ELF-1 (cell line): ENCODE results near the gene WNT7A.

ENCODE experiments used
- DNase-seq: peaks from one replicate; pipeline ENCODE4 v3.0.0-alpha.2; 2016; ENCODE audit warnings: low read depth, low spot score

The WNT7A gene

GRCh38 chr3:13772885-13773745 lies 106.8 kb downstream of the WNT7A start:
- DNase-seq: no peak

DNA sequence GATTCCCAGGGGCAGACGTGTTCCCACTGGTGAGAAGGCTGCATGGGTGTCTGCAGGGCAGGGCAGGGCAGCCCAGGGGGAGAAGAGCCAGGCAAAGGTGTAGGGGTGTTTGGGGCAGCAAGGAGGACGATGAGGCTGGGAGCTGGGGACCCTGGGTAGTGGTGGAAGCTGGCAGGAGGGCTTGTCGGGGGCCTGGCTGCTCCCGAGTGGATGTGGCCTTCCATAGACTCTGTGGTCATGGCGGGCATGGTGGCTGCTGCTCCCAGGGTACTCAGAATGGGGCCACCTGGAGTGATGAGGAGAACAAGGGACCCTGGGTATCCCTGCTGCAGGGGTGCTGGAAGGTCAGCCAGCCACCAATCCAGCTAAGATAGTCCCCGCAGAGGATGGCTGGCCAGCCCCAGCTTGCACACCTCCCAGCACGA lies 107.5 kb downstream of the WNT7A start:
- DNase-seq: no peak

DNA sequence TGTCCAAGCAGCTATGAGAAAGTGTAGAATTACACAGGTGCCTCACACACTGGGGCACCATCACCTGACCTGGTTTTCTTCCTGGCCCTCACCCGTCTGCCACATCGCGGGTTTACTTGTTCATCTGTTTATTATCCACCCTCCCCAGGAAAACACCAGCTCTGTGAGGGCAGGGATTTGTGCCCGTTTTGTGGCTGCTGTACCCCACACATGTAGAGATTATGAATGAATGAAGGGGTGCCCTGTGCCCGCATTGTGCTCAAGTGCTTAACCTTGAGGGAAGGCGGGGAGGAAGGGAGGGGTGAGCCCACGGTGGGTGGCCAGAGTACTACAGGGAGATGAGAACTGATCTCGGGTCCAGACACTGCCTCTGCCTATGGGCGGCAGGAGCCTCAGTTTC lies 108.4 kb downstream of the WNT7A start:
- no peak for DNase-seq

GRCh38 chr3:13770170-13771169 lies 109.4 kb downstream of the WNT7A start:
- DNase-seq: peak; percentile 92

- DNase-seq: no peak
These were observed 110.4 kb downstream of the WNT7A start for GRCh38 chr3:13769422-13769821.

GRCh38 chr3:13768453-13768852 lies 111.4 kb downstream of the WNT7A start:
- no peak for DNase-seq

- DNase-seq: peak; percentile 52
These were observed 112.0 kb downstream of the WNT7A start for GRCh38 chr3:13767896-13768295.

- no peak for DNase-seq
These were observed 112.8 kb downstream of the WNT7A start for GRCh38 chr3:13767030-13767429.
